HG03280 (cell line): Measurements from ENCODE around the gene H6PD.

Experiments
- ATAC-seq: cut with Tn5 transposase; IDR thresholded peaks from one replicate; pipeline ENCODE4 v1.9.1; 2021; ENCODE audit warnings: mild to moderate bottlenecking, moderate library complexity; ENCODE audit not compliant: unreplicated experiment

The H6PD gene

GRCh38 chr1:9253004-9253403 lies 18.4 kb downstream of the H6PD start:
- ATAC-seq: no peak

GRCh38 chr1:9253453-9254105 lies 19.0 kb downstream of the H6PD start:
- no peak for ATAC-seq

GRCh38 chr1:9256332-9256731 lies 21.8 kb downstream of the H6PD start:
- ATAC-seq: no peak

- ATAC-seq: no peak
Measured at GRCh38 chr1:9257851-9258250, 23.3 kb downstream of the H6PD start.

- ATAC-seq: no peak
Measured at GRCh38 chr1:9258629-9259028, 24.1 kb downstream of the H6PD start.

- ATAC-seq: no peak
Measured at GRCh38 chr1:9260059-9260766, 25.6 kb downstream of the H6PD start.

- ATAC-seq: no peak
Measured at GRCh38 chr1:9261496-9261895, 26.9 kb downstream of the H6PD start.

- no peak for ATAC-seq
Measured at GRCh38 chr1:9262096-9262986, 27.8 kb downstream of the H6PD start.

GRCh38 chr1:9263276-9263855 lies 28.8 kb downstream of the H6PD start:
- ATAC-seq: no peak

GRCh38 chr1:9263984-9264872 lies 29.7 kb downstream of the H6PD start:
- ATAC-seq: no peak

GRCh38 chr1:9265037-9265436 lies 30.5 kb downstream of the H6PD start:
- ATAC-seq: no peak

GRCh38 chr1:9265968-9266367 lies 31.4 kb downstream of the H6PD start:
- ATAC-seq: no peak

- no peak for ATAC-seq
Measured at GRCh38 chr1:9267352-9267686, 32.7 kb downstream of the H6PD start.

- ATAC-seq: no peak
Measured at GRCh38 chr1:9267827-9268581, 33.4 kb downstream of the H6PD start.

GRCh38 chr1:9269078-9269501 lies 34.5 kb downstream of the H6PD start:
- no peak for ATAC-seq

GRCh38 chr1:9269721-9270120 lies 35.1 kb downstream of the H6PD start:
- no peak for ATAC-seq

- ATAC-seq: no peak
Measured at GRCh38 chr1:9270290-9270883, 35.8 kb downstream of the H6PD start.

GRCh38 chr1:9271283-9271682 lies 36.7 kb downstream of the H6PD start:
- ATAC-seq: no peak

GRCh38 chr1:9271861-9272595 lies 37.5 kb downstream of the H6PD start:
- ATAC-seq: no peak
